NCI-H2107 treated with DMSO at 0.1 percent for 48 hours (cell line): Measurements from ENCODE around the gene SERPINB2.

Experiments
- DNase-seq: peaks from one replicate; lab custom pipeline; 2025; ENCODE audit not compliant: unreplicated experiment; lab: John Stamatoyannopoulos, UW

SERPINB2 gene

GRCh38 chr18:63887424-63887823 is at the start of gene SERPINB2:
TSS of gene SERPINB2 (plus strand) at chr18:63887705. CDS start at chr18:63891445, 3,740 bp downstream.
- DNase-seq: no peak

- no peak for DNase-seq
Measured at GRCh38 chr18:63843008-63843407, 44.5 kb upstream of the SERPINB2 start.

- peak; percentile 20 for DNase-seq
Measured at GRCh38 chr18:63844254-63844653, 43.3 kb upstream of the SERPINB2 start.

GRCh38 chr18:63848159-63848558 is 39.3 kb upstream of the SERPINB2 start:
- DNase-seq: peak; percentile 36

- peak; percentile 6 for DNase-seq
Measured at GRCh38 chr18:63850020-63850419, 37.5 kb upstream of the SERPINB2 start.

- no peak for DNase-seq
Measured at GRCh38 chr18:63850636-63851035, 36.9 kb upstream of the SERPINB2 start.

GRCh38 chr18:63858456-63858855 is 29.0 kb upstream of the SERPINB2 start:
- no peak for DNase-seq

- no peak for DNase-seq
Measured at GRCh38 chr18:63859781-63860475, 27.6 kb upstream of the SERPINB2 start.

GRCh38 chr18:63860531-63860930 is 27.0 kb upstream of the SERPINB2 start:
- DNase-seq: no peak

- no peak for DNase-seq
Measured at GRCh38 chr18:63867368-63868125, 20.0 kb upstream of the SERPINB2 start.

- no peak for DNase-seq
Measured at GRCh38 chr18:63868546-63868945, 19.0 kb upstream of the SERPINB2 start.

GRCh38 chr18:63869374-63869773 is 18.1 kb upstream of the SERPINB2 start:
- no peak for DNase-seq

GRCh38 chr18:63869851-63870250 is 17.7 kb upstream of the SERPINB2 start:
- no peak for DNase-seq

GRCh38 chr18:63871836-63872235 is 15.7 kb upstream of the SERPINB2 start:
- DNase-seq: no peak

- no peak for DNase-seq
Measured at GRCh38 chr18:63872586-63872985, 14.9 kb upstream of the SERPINB2 start.

- DNase-seq: no peak
Measured at GRCh38 chr18:63878343-63878742, 9.2 kb upstream of the SERPINB2 start.

- DNase-seq: no peak
Measured at GRCh38 chr18:63878925-63879324, 8.6 kb upstream of the SERPINB2 start.

GRCh38 chr18:63879709-63880108 is 7.8 kb upstream of the SERPINB2 start:
- no peak for DNase-seq

GRCh38 chr18:63881851-63882250 is 5.7 kb upstream of the SERPINB2 start:
- DNase-seq: no peak

GRCh38 chr18:63882333-63883141 is 5.0 kb upstream of the SERPINB2 start:
- DNase-seq: no peak

GRCh38 chr18:63883617-63884016 is 3.9 kb upstream of the SERPINB2 start:
- no peak for DNase-seq
